Naive B cell (primary cell): Measurements from ENCODE around the gene TBK1. TPM values are rescaled to one million over a fixed set of nuclear protein-coding genes. Genes with fewer than 3 reads are reported as not detected.

ENCODE experiments used
- ATAC-seq, 2 donors: fragments of 150-1000 bp; cut with Tn5 transposase; 2 replicates each; pipeline ENCODE4 v1.10.0; 2021; ENCODE audit warnings: low read depth in 2 of 2, mild to moderate bottlenecking in 2 of 2, moderate library complexity in 2 of 2
- DNase-seq: peaks from one replicate; pipeline ENCODE4 v3.0.0; 2022
- H3K27ac Mint-ChIP-seq, 6 donors: one replicate each; pipeline ENCODE4 v1.8.0; 2020 to 2022; ENCODE audit warnings: mild to moderate bottlenecking in 6 of 6, mixed read lengths in 6 of 6, moderate library complexity in 5 of 6, inconsistent platforms in 2 of 6
- H3K27me3 Mint-ChIP-seq, 3 donors: one replicate each; pipeline ENCODE4 v1.8.0; 2021 to 2022; ENCODE audit warnings: mixed read lengths in 3 of 3, mild to moderate bottlenecking in 1 of 3
- H3K36me3 Mint-ChIP-seq, 2 donors: one replicate each; pipeline ENCODE4 v1.8.0; 2020 to 2022; ENCODE audit warnings: mixed read lengths in 2 of 2, inconsistent platforms in 1 of 2, mild to moderate bottlenecking in 1 of 2
- H3K4me1 Mint-ChIP-seq, 3 donors: one replicate each; pipeline ENCODE4 v1.8.0; 2020 to 2022; ENCODE audit warnings: mixed read lengths in 3 of 3, inconsistent platforms in 1 of 3, mild to moderate bottlenecking in 1 of 3, moderate library complexity in 1 of 3
- H3K4me3 Mint-ChIP-seq, 8 donors: one replicate each; pipeline ENCODE4 v1.8.0; 2020 to 2022; ENCODE audit warnings: mild to moderate bottlenecking in 8 of 8, mixed read lengths in 8 of 8, moderate library complexity in 8 of 8, inconsistent platforms in 2 of 8
- H3K9me3 Mint-ChIP-seq, 7 donors: one replicate each; pipeline ENCODE4 v1.8.0; 2020 to 2022; ENCODE audit warnings: mixed read lengths in 7 of 7, mild to moderate bottlenecking in 5 of 7, inconsistent platforms in 2 of 7, moderate library complexity in 1 of 7
- polyA plus RNA-seq, 6 donors: library from polyadenylated mRNA; unstranded; fragments of 300-500 nt; fragmentation: Illumina TruSeq; gene quantifications; one replicate each; pipeline ENCODE4 v1.2.3, GENCODE V29; 2021; ENCODE audit warnings: low read depth in 6 of 6

The TBK1 gene
- polyA plus RNA-seq, 6 donors from 2014 or later, result 16.0 to 24.5 (median 18.9) TPM

- ATAC-seq (no peak), DNase-seq (no peak)
- Mint-ChIP-seq H3K27me3 (peaks cover 4 to 8% (median 5%) of the 10 kb centered on the region in 3 donors), H3K36me3 (no peaks in the 10 kb centered on the region), H3K9me3 (peaks cover 0 to 2% (median 0%) of the 10 kb centered on the region in 7 donors), H3K4me1 (peaks cover 0 to 8% (median 0%) of the 10 kb centered on the region in 3 donors), H3K4me3 (no peak overlapping the region), H3K27ac (peak overlapping the region in 1 of 6 donors; percentile 15)
These were observed 97.2 kb downstream of the TBK1 start for GRCh38 chr12:64549108-64549507.

DNA sequence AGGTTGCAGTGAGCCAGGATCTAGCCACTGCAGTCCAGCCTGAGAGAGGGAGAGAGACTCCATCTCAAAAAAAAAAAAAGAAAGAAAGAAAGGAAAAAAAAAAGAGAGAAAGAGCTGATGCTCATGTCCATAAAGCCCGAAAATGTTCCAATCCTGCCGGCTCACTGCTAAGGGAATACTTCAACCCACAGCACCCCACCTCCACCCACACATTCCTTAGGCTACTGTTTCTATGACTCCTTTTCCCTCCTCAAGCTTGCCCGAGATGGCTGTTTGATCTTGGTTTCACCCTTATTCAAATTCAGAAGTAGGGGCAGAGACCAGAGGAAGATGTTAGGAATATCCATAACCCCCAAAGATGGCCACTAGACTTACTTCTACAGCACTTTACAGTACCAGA is 98.8 kb downstream of the TBK1 start:
- Mint-ChIP-seq H3K4me3 (no peak overlapping the region), H3K27me3 (no peaks in the 10 kb centered on the region), H3K9me3 (peaks cover 0 to under 1% (median 0%) of the 10 kb centered on the region in 7 donors), H3K27ac (no peak overlapping the region), H3K36me3 (no peaks in the 10 kb centered on the region), H3K4me1 (peaks cover 0 to 8% (median 0%) of the 10 kb centered on the region in 3 donors)
- no peak for DNase-seq
- no peak for ATAC-seq

DNA sequence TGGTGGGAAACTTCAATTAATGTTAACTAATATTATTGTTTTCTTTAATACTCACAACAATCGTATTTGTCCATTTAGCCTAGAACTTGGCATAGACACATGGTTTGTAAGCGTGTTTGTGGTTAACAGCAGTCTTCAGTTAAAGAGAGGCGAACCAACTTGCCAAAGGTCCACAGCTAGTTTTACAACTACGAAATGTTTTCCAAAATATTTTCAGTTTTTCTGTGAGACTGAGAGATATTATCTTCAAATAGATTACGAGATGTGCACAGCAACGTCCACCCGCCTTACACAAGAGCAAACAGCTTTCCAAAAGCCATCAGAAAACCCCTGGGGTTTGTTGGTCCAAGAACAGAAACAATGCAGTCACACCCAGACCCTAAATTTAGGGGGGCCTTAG is 99.8 kb downstream of the TBK1 start:
- Mint-ChIP-seq H3K4me1 (peaks cover 0 to 8% (median 0%) of the 10 kb centered on the region in 3 donors), H3K27ac (no peak overlapping the region), H3K9me3 (peaks cover 0 to 1% (median 0%) of the 10 kb centered on the region in 7 donors), H3K36me3 (no peaks in the 10 kb centered on the region), H3K27me3 (no peaks in the 10 kb centered on the region), H3K4me3 (no peak overlapping the region)
- DNase-seq (no peak), ATAC-seq (no peak)

Other genes with a start within 250 kb of the TBK1 start
- gene KICS2, start 229.8 kb upstream of the TBK1 start, polyA plus RNA-seq, result 10 to 100 TPM; 15.0 to 22.9 (median 17.8) TPM
- not detected for gene C12orf56, start 61.4 kb upstream of the TBK1 start, polyA plus RNA-seq
- gene XPOT, start 47.7 kb upstream of the TBK1 start, polyA plus RNA-seq, result 10 to 100 TPM; 15.9 to 27.9 (median 22.4) TPM
- gene RASSF3, start 158.4 kb downstream of the TBK1 start, polyA plus RNA-seq, result 1 to 10 TPM; 3.2 to 7.8 (median 4.5) TPM